GM12801 (cell line): Measurements from ENCODE around the gene PADI6.

Source experiments
- TF ChIP-seq, protein P1 (sequence below): IDR thresholded peaks from one replicate; pipeline ENCODE4 v1.5.1; 2011; ENCODE audit warnings: control low read depth; ENCODE audit not compliant: insufficient read length; ENCODE audit errors: extremely low read depth

The PADI6 gene

DNA sequence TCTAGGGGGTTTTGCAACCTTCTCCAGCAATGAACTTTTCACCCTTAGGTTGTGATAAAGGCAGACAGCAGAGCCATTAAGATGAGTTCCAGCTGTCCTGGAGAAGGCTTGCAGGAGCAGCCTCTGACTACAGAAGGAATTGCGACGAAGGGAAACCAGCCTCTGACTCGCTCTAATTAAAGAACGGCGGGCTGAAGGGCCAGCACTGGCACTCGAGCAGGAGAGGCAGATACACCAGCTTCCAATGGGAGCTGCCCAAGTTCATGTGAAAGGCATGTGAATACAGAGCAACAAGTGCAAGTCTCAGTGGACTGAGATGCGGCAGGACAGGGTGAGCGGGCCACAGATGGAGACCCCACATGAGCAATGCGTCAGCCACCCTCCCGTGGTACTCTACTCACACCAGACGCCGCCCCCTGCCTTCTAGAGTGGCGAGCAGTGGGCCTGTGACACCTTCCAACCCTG lies 51.8 kb downstream of the PADI6 start:
- TF ChIP-seq, protein P1, sequence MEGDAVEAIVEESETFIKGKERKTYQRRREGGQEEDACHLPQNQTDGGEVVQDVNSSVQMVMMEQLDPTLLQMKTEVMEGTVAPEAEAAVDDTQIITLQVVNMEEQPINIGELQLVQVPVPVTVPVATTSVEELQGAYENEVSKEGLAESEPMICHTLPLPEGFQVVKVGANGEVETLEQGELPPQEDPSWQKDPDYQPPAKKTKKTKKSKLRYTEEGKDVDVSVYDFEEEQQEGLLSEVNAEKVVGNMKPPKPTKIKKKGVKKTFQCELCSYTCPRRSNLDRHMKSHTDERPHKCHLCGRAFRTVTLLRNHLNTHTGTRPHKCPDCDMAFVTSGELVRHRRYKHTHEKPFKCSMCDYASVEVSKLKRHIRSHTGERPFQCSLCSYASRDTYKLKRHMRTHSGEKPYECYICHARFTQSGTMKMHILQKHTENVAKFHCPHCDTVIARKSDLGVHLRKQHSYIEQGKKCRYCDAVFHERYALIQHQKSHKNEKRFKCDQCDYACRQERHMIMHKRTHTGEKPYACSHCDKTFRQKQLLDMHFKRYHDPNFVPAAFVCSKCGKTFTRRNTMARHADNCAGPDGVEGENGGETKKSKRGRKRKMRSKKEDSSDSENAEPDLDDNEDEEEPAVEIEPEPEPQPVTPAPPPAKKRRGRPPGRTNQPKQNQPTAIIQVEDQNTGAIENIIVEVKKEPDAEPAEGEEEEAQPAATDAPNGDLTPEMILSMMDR, result no peak

DNA sequence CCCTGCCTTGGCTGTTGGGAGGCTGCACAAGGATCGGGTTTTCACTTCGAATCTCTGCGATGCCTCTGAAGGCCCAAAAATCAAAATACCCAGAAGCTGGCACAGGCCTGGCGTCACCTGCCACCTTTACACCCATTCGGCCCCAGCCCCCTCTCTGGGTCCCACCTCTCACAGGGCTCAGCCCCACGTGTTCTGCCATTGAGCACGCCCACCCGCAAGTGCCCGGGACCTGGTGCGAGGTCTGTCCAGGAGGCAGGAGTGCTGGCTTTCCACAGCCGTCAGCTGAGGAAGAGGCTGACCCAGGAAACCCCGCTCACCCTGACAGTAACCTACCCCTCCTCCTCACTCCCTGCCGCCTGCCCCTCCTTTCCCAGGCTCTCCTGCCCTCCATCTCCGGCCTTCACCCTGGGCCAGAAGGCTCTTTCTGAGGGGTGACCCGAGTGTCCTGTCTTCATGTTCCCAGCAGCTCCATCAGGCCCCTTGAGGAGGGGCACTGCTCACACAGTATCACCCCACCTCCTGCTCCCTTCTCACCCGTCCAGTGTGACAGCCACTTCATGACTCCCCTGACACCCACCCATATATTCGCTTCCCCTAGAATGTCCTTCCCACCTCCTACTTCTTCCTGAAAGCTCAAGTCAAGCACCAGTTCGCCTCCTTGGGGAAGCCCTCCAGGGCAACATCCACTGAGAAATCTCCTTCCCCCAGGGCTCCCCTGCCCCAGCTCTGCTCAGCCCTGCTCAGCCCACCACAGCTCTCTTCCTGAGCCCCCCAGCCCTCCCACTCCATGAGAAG lies 54.0 kb downstream of the PADI6 start:
- TF ChIP-seq, protein P1, result no peak

DNA sequence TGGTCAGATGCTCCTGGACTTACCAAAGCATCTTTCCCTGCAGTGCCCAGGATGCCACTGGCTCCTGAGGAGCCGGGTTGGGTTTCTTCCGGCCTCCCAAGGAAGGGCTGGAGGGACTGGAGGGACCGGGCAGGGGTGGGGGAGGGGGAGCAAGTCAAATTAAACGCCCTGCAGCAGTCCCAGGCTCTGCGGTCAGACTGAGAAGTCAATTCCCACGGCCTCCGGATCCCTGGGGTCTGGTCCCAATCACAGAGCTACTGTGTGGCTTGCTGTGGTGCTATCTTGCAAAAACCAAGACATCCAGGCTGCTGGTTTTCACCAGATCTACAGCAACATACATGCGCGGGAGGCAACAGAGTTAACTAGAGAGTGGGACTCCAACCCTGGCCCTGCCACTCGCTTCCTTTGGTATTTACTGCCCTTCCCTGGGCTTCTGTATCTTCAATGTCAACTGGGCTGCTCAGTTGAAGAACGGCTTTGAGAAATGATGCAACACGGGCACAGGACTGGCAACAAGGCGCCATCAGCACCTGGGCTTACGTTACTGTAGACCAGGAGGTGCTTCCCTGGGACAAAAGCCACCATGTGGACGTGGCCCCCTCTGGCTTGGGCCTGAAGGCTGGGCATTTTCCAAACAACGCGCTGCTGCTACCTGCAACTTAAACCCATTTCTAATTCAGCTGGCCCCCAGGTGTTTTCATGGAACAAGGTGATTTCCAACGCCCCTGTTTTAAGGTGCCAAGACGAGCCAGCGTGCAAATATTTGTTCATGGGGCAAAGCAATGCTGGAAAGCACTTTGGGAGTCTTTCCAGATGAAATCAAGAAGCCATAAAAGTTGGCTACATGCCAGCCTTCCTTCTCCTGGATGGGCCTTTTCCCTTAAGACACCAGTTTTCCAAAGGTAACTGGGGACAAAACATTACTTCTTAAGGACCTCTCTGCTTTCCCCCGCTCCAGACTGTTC lies 56.0 kb downstream of the PADI6 start:
- TF ChIP-seq, protein P1, result no peak

DNA sequence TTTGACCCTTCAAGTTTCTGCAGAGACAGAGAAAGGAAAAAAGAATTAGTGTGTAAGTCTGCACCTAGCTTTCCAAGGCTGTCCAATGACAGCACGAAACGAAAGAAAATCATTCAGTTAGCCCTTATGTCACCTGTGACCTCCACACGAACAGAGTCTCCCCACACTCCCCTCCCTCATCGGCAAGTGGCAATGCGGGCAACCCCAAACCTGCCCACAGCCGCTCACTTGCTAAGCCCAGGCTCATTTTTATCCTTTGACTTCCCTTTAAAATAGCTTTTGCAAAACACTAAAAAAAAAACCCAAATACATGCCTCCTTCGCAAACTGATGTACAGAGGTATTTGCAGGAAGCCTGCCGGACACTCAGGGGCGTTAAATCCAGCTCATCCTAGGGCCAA lies 57.2 kb downstream of the PADI6 start:
- TF ChIP-seq, protein P1, result no peak

DNA sequence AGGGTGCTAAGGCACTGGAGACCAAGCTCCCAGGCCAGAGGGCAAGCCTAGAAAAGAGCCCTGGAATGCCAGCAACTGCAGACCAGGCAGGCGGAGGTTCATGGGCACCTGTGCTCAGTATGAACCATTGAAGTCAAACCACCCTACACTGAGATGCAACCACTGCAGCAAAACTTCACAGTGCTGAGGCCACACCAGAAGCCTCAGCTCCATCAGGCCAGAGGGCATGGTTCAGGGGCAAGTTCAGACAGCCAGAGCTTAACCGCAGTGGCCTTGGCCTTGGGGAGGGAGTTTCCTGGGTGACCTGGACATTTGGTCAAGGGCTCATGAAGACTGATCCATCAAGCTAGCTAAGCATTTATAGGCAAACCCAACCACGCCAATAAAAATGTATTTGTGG lies 60.4 kb downstream of the PADI6 start:
- TF ChIP-seq, protein P1, result no peak

DNA sequence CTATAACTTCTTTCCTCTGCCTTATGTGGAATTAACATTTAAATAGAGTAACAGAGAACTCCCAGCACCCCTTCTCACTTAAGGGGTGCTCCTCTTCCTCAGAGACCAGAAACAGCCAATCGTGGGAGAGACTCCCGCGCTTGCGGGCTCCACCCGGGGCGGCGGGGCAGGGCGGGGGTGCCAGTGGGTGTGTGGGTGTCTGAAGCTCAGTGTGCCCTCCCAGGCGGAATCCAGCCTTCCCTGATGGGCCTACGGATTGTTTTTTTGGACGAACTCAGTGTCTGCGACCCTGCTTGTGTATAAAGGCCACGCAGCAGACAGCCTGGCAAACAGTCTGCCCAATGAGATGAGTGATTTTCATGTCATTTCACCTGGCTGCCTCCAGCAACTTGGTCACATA lies 61.3 kb downstream of the PADI6 start:
- TF ChIP-seq, protein P1, result no peak

DNA sequence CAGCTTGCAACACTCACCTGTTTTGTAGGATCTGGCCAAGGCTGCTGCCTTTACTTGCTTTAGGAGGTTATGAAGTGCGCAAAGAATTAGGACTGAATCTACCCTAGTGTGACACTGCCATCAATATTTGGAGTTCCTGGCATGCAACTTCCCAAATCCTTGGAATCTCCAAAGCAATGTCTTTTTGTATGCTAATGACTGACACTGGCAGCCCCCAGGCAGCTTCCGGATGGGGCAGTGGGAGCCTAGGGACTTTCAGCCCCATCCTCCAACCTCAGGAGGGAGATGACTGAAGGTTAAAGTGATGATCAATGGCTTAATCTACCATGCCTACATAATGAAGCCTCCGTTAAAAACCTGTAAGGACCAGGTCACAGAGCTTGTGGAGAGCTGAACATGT lies 62.0 kb downstream of the PADI6 start:
- TF ChIP-seq, protein P1, result no peak
